Endothelial cell (in vitro differentiated cells): ENCODE data around the gene FSCN2. TPM values are rescaled to one million over a fixed set of nuclear protein-coding genes. Genes with fewer than 3 reads are reported as not detected.
"Not testable (repeated sequence)": the region's sequence is repeated elsewhere in the genome, so short reads cannot be mapped to it uniquely, and the experiment has no call there.

ENCODE experiments used
- DNase-seq: peaks from one replicate; pipeline ENCODE4 v3.0.0; 2021; ENCODE audit warnings: low spot score
- H3K27ac Mint-ChIP-seq: one replicate; pipeline ENCODE4 v1.8.0; 2021; ENCODE audit warnings: mixed read lengths, inconsistent platforms; ENCODE audit not compliant: unreplicated experiment
- H3K27me3 Mint-ChIP-seq: one replicate; pipeline ENCODE4 v1.8.0; 2021; ENCODE audit warnings: mild to moderate bottlenecking, moderate library complexity, mixed read lengths, inconsistent platforms; ENCODE audit not compliant: unreplicated experiment
- H3K36me3 Mint-ChIP-seq: one replicate; pipeline ENCODE4 v1.8.0; 2021; ENCODE audit warnings: mild to moderate bottlenecking, low read depth, mixed read lengths, inconsistent platforms; ENCODE audit not compliant: unreplicated experiment
- H3K4me1 Mint-ChIP-seq: one replicate; pipeline ENCODE4 v1.8.0; 2021; ENCODE audit warnings: mild to moderate bottlenecking, mixed read lengths, inconsistent platforms; ENCODE audit not compliant: unreplicated experiment
- H3K4me3 Mint-ChIP-seq: one replicate; pipeline ENCODE4 v1.8.0; 2021; ENCODE audit warnings: mild to moderate bottlenecking, mixed read lengths, inconsistent platforms; ENCODE audit not compliant: unreplicated experiment
- H3K9me3 Mint-ChIP-seq: one replicate; pipeline ENCODE4 v1.8.0; 2021; ENCODE audit warnings: mixed read lengths, inconsistent platforms; ENCODE audit not compliant: unreplicated experiment
- total RNA-seq: library from RNA; stranded (reverse); fragmentation: NEBNext Ultra II Directional; extraction: Animal tissue kit (Norgen Biotek cat#: 25700); gene quantifications from one replicate; pipeline ENCODE4 v1.2.1, GENCODE V29; 2021; ENCODE audit not compliant: unreplicated experiment
- TF ChIP-seq, protein P1 (sequence below): fragments of 200-600 bp; sonication (generic); IDR thresholded peaks from one replicate; pipeline ENCODE4 v1.5.0; 2021; ENCODE audit warnings: antibody characterized with exemption; ENCODE audit not compliant: unreplicated experiment

The FSCN2 gene
- total RNA-seq, 1 donor from 2014 or later = 1.5 TPM

DNA sequence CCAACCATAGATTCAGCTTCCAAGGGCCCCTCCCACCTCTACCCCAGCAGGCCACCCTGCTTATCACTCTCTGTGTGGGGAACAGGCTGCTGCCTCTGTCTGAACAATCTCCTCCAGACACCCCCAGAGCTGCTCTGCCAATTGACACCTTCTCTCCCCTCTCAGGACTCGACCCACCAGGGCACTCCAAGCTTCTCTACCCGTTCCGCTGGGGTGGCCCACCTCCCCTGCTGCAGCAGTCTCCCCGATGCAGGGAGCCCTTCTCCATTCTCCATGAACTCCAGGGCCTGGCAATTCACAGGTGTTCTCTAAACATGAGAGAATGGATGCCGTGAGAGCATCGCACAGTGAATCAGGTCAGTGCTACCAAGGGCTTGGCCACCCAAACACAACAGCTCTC, 52.3 kb downstream of the FSCN2 start:
- H3K4me1 Mint-ChIP-seq = peaks cover 4% of the 10 kb centered on the region
- peaks cover 63% of the 10 kb centered on the region for H3K36me3 Mint-ChIP-seq
- TF ChIP-seq, protein P1, sequence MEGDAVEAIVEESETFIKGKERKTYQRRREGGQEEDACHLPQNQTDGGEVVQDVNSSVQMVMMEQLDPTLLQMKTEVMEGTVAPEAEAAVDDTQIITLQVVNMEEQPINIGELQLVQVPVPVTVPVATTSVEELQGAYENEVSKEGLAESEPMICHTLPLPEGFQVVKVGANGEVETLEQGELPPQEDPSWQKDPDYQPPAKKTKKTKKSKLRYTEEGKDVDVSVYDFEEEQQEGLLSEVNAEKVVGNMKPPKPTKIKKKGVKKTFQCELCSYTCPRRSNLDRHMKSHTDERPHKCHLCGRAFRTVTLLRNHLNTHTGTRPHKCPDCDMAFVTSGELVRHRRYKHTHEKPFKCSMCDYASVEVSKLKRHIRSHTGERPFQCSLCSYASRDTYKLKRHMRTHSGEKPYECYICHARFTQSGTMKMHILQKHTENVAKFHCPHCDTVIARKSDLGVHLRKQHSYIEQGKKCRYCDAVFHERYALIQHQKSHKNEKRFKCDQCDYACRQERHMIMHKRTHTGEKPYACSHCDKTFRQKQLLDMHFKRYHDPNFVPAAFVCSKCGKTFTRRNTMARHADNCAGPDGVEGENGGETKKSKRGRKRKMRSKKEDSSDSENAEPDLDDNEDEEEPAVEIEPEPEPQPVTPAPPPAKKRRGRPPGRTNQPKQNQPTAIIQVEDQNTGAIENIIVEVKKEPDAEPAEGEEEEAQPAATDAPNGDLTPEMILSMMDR = no peak

DNA sequence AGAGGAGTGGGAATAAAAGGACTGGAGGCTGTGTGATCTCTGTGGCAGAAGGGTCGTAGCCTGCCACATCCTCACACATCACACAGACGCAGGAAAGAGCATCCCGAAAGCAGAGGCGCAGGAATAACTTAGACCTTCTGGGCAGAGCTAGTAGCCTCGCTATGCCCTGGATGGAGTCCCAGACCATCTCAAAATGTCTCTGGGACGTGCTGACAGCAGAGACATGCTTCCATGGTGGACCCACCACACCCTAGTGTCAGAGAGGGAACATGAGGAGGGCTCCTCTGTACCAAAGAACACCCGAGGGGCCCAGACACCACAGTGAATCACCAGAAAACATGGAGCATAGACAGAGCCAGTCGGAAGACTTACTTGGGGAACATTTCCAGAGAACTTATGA, 53.6 kb downstream of the FSCN2 start:
- peaks cover 60% of the 10 kb centered on the region for H3K36me3 Mint-ChIP-seq

More for the DNA sequence above, 52.3 kb downstream of the FSCN2 start:
- H3K9me3 Mint-ChIP-seq = no peaks in the 10 kb centered on the region
- H3K27ac Mint-ChIP-seq = peak overlapping the region; percentile 32
- no peak for DNase-seq
- H3K4me3 Mint-ChIP-seq = no peak overlapping the region
- peaks cover 8% of the 10 kb centered on the region for H3K27me3 Mint-ChIP-seq

DNA sequence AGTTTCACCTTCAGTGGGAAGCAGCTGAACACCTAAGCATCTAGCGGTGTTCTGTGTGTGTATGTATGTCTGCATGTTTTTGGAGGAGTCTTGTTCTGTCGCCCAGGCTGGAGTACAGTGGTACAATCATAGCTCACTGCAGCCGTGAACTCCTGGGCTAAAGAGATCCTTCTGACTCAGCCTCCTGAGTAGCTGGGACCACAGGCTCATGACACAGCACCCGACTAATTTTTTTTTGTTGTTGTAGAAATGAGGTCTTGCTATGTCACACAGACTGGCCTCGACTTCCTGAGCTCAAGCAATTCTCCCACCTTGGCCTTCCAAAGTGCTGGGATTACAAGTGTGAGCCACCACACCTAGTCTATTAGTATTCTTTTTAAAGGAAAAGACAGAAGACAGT, 54.2 kb downstream of the FSCN2 start:
- Mint-ChIP-seq H3K27me3 (peaks cover 11% of the 10 kb centered on the region), H3K4me3 (no peak overlapping the region), H3K4me1 (peaks cover 4% of the 10 kb centered on the region), H3K9me3 (no peaks in the 10 kb centered on the region), H3K36me3 (peaks cover 59% of the 10 kb centered on the region), H3K27ac (no peak overlapping the region)
- TF ChIP-seq, protein P1 = no peak
- no peak for DNase-seq

More for the DNA sequence above, 53.6 kb downstream of the FSCN2 start:
- no peaks in the 10 kb centered on the region for H3K9me3 Mint-ChIP-seq
- no peak overlapping the region for H3K27ac Mint-ChIP-seq
- H3K4me1 Mint-ChIP-seq = peaks cover 4% of the 10 kb centered on the region
- H3K27me3 Mint-ChIP-seq = peaks cover 11% of the 10 kb centered on the region
- no peak for DNase-seq
- H3K4me3 Mint-ChIP-seq = no peak overlapping the region
- TF ChIP-seq, protein P1 = no peak

DNA sequence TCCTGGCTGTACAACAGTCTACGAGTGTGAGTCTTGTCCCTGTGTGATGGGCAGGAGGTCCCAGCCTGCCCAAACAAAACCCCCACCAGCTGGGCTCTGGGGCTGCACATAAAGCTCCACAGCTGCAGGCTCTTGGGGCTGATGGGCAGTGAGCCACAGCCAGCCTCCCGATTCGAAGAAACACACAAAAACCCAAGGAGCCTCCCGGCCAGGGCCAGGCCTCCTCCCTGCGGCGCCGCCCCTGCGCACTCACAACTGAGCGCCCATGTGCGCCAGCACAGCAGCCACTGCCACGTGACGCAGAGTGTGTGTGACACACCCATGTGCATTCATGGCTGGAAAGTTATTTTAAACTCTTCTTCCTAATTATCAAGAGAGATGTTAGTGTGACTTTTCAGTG, 54.6 kb downstream of the FSCN2 start:
- DNase-seq = no peak
- Mint-ChIP-seq H3K27ac (no peak overlapping the region), H3K27me3 (peaks cover 10% of the 10 kb centered on the region), H3K4me3 (no peak overlapping the region), H3K9me3 (no peaks in the 10 kb centered on the region), H3K4me1 (peaks cover 4% of the 10 kb centered on the region), H3K36me3 (peaks cover 55% of the 10 kb centered on the region)
- TF ChIP-seq, protein P1 = no peak

DNA sequence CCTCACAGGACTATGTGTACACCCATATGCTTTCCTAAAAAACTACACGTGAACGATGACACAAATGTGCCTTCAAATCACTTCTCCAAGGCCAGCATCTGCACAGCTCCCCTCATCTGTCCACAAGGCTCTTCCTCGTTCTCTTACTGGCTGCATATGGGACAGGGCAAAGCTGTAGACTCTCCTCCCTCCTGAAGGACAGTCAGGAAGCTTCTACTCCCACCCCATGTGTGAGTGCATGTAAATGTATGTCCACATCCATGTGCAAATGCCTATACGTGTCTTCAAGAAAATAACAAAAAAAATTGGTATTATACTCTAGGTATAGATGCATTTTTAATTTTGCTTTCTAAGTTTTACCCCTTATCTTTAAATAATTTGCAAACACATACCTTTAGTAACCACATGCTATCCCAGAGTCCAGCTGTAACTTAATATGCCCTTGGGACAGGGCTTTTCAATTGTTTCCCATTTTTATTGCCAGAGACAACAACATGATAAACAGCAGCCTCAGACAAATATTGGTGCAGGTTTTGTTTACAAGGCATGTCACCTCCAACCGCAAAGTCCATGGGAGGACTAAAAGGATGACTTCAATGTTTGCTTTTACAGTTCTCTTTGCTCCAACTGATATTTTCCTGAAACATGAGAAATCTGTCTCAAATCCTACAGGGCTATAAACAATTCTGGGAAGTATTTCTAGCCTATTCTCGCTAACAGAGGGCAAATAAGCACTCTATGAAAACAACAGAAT, 55.6 kb downstream of the FSCN2 start:
- TF ChIP-seq, protein P1 = no peak
- peak overlapping the region; percentile 79 for H3K27ac Mint-ChIP-seq
- DNase-seq = no peak

DNA sequence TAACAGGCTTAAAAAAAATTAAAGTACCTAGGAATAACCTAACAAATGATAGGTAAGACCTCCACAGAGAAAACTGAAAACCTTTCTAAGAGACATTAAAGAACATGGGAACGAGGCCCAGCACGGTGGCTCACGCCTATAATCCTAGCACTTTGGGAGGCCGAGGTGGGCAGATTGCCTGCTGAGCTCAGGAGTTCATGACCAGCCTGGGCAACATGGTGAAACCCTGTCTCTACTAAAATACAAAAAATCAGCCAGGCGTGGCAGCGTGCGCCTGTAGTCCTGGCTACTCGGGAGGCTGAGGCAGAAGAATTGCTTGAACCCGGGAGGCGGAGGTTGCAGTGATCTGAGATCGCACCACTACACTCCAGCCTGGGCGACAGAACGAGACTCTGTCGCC, 56.6 kb downstream of the FSCN2 start:
- DNase-seq, H3K27ac Mint-ChIP-seq, H3K4me1 Mint-ChIP-seq, H3K27me3 Mint-ChIP-seq, H3K9me3 Mint-ChIP-seq, H3K4me3 Mint-ChIP-seq: not testable (repeated sequence)
- peaks cover 55% of the 10 kb centered on the region for H3K36me3 Mint-ChIP-seq

More for the DNA sequence above, 55.6 kb downstream of the FSCN2 start:
- peaks cover 57% of the 10 kb centered on the region for H3K36me3 Mint-ChIP-seq
- H3K9me3 Mint-ChIP-seq = no peaks in the 10 kb centered on the region
- H3K27me3 Mint-ChIP-seq = peaks cover 10% of the 10 kb centered on the region
- peaks cover 4% of the 10 kb centered on the region for H3K4me1 Mint-ChIP-seq
- peak overlapping the region; percentile 64 for H3K4me3 Mint-ChIP-seq
